ENCODE data around the gene ACSL1.
A peak's percentile ranks its signal among the peaks of the same experiment; 100 is the strongest.

The ACSL1 gene

DNA sequence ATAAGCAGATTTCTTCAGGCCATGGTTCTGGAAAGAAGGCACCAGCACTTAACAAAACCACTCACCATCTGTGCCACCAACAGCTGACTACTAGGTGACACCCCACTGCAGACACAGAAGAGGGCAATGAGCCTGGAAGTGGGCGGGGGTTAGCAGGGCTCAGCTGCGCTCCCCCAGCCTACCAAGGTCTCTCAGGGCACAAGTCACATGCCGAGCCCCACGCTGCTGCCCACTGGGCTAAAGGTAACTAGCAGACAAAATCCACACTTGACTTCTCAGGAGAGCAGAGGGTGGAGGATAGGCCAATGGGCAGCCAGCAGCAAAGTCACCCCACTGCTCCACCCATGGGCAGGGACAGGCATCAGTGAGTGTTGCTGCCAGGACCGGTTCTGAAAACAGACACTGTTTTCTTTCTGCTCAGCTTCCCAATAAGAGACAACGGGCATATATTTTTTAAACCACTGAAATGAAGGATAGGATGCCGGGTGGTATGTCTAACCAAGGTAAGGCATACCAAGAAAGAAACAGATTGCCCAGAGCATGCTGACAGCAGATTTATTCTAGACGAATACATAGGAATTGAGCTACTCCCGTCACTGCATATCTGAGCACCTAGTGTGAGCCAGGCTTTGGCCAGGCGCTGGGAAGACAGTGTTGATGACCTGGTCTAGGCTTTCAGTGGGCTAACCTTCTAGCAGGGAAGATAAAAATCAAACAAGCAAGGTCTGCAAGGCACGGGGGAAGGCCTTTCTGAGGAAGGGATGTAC lies 20.1 kb downstream of the ACSL1 start:
- DNase-seq (ENCODE audit: low read depth): no peak
- TF ChIP-seq, protein P1, sequence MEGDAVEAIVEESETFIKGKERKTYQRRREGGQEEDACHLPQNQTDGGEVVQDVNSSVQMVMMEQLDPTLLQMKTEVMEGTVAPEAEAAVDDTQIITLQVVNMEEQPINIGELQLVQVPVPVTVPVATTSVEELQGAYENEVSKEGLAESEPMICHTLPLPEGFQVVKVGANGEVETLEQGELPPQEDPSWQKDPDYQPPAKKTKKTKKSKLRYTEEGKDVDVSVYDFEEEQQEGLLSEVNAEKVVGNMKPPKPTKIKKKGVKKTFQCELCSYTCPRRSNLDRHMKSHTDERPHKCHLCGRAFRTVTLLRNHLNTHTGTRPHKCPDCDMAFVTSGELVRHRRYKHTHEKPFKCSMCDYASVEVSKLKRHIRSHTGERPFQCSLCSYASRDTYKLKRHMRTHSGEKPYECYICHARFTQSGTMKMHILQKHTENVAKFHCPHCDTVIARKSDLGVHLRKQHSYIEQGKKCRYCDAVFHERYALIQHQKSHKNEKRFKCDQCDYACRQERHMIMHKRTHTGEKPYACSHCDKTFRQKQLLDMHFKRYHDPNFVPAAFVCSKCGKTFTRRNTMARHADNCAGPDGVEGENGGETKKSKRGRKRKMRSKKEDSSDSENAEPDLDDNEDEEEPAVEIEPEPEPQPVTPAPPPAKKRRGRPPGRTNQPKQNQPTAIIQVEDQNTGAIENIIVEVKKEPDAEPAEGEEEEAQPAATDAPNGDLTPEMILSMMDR (conservative IDR thresholded peaks at IDR 0.05; ENCODE audit: low read length): no peak
- H3K4me3 ChIP-seq (ENCODE audit: low read length): no peak overlapping the region

DNA sequence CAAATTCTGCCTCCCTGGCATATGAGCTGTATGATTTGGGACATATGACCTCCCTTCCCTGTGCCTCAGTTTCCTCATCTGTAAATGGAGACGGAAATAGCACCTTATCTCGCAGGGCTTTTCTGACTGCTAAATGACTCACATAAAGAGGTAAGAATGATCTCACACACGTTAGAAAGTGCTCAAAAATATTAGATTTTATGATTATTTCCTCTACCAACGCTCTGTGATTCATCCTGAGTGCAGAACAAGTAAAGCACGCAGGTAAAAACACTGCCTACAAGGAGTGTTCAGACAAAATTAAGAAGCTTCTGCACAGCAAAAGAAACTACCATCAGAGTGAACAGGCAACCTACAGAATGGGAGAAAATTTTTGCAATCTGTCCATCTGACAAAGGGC lies 21.1 kb downstream of the ACSL1 start:
- TF ChIP-seq, protein P1 (conservative IDR thresholded peaks at IDR 0.05; ENCODE audit: low read length): no peak
- H3K4me3 ChIP-seq (ENCODE audit: low read length): no peak overlapping the region
- DNase-seq (ENCODE audit: low read depth): no peak

DNA sequence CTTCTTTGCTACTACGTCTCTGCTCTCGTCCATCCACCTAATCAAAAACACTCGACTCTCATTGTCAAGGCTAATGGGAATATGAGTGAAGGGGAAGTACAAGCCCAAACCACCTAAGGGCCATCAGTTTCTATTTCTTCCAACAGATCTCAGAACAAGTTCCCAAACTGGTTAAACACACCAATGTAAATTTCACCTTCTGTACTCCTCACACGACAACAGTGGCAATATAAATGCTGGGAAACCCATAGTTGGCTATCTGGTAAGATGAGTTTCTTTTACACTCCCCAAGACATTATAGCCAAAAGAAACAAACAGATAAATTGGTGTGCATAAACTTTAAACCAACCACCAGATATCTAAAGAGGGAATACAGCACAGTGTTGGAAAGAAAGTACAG lies 21.9 kb downstream of the ACSL1 start:
- no peak for DNase-seq (ENCODE audit: low read depth)
- H3K4me3 ChIP-seq (ENCODE audit: low read length): no peak overlapping the region
- TF ChIP-seq, protein P1 (conservative IDR thresholded peaks at IDR 0.05; ENCODE audit: low read length): no peak

DNA sequence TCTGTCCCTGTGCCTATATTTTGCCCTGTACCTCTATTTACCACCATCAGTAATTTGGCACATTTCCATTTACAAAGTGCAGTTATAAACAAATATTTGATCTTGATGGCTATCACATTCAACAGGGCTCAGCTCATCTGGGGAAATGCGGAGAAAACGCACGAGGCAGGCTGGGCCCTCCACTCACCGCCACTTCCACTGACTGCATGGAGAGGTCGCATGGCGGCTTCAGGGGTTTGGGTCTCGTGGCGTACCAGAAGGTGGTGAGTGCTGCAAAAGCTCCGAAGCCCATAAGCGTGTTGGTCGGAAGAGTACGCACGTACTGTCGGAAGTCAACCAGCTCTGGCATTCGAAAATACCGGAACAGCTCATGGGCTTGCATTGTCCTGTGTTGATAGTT lies 22.6 kb downstream of the ACSL1 start:
- no peak for DNase-seq (ENCODE audit: low read depth)
- TF ChIP-seq, protein P1 (conservative IDR thresholded peaks at IDR 0.05; ENCODE audit: low read length): no peak
- no peak overlapping the region for H3K4me3 ChIP-seq (ENCODE audit: low read length)

DNA sequence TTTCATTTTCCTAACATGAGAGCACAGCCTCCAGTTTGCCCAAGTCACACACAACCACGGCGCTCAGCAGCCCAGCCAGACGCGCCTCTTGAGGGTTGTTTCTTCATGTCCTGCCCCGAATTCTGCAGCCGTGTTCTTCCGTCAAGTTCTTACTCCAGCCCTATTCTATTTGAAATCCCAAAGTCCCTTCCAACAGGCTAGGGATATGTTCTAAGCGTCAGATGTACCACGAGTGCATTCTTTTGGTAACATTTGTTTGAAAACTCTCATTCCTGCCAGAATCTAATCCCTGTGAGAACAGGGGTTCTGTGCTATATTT lies 23.1 kb downstream of the ACSL1 start:
- TF ChIP-seq, protein P1 (conservative IDR thresholded peaks at IDR 0.05; ENCODE audit: low read length): no peak
- no peak overlapping the region for H3K4me3 ChIP-seq (ENCODE audit: low read length)
- peak; percentile 55 for DNase-seq (ENCODE audit: low read depth)

DNA sequence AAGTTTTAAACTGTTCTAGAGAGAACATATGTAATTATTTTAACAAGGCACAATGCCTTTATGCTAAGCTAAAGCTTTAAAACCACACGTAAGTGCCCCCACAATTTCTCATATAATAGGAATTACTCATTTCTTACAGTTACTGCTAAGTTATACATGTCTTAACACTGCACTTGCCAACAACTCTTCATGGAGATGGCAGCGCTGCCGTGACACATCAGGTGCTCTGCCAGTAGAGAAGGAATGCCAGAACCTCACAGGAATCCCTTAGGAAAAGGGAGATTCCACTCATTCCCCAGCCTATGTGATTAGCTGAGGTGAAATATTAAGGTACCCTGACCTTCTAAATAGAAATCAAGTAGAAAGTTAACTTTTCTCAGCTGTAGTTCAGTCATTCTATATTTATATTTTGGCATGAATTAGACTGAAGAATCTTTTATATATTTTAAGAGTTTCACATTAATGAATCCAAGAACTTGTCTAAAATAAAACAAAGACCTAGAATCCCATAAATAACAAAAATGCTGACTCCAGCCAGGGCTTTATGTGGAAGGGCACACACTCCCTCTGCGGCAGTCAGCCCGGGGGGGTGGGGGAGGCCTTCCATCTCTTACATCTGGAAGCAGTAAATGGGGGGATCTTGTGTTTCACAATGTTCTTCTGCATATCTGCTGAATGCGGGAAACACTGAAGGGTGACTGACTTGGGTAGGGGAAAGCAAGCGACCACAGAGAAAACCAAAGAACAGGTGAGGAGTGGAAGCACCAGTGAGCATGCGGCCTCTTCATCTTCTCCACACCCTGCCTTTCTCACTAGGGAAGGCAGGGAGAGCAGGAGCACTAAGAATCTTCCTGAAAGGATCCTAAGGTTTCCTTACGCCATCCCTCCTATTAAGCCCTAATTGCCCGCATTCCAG lies 23.7 kb downstream of the ACSL1 start:
- H3K4me3 ChIP-seq (ENCODE audit: low read length): no peak overlapping the region; the same call in 1 of the 2 replicates
- TF ChIP-seq, protein P1 (conservative IDR thresholded peaks at IDR 0.05; ENCODE audit: low read length): no peak
- DNase-seq (ENCODE audit: low read depth): peak; percentile 51

Data from AG10803 (cell line).